Astrocyte of the hippocampus (primary cell): Measurements from ENCODE around the gene CALCOCO2.
"Not testable (repeated sequence)": the region's sequence is repeated elsewhere in the genome, so short reads cannot be mapped to it uniquely, and the experiment has no call there.

ENCODE experiments used
- DNase-seq: peaks from one replicate; pipeline ENCODE4 v3.0.0; 2011; ENCODE audit warnings: low read depth, low spot score

Gene CALCOCO2, protein sequence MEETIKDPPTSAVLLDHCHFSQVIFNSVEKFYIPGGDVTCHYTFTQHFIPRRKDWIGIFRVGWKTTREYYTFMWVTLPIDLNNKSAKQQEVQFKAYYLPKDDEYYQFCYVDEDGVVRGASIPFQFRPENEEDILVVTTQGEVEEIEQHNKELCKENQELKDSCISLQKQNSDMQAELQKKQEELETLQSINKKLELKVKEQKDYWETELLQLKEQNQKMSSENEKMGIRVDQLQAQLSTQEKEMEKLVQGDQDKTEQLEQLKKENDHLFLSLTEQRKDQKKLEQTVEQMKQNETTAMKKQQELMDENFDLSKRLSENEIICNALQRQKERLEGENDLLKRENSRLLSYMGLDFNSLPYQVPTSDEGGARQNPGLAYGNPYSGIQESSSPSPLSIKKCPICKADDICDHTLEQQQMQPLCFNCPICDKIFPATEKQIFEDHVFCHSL

GRCh38 chr17:48830840-48831548 is at the start of gene CALCOCO2:
Gene CALCOCO2 (plus strand): TSS chr17:48831035. CDS start chr17:48841708, 10,673 bp downstream.
- DNase-seq, result peak; percentile 97

DNA sequence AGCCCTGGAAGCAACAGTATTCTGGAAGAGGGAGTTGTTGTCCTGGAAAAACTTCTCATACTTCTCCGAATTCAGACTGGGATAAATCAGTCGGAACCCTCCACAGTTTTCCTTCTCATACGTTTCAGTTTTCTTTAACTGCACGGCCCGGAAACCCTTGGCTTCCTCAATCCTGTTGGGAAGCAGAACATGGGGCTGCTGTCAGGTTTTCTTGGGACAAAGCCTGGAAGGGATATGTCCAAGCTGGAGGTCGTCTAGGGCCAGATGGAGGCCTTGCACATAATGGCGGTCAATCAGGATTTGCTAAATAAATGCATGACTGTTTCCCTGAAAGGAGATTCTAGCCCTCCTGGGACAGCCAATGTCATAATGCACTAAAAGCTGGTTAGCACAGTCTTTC is 43.0 kb upstream of the CALCOCO2 start:
- no peak for DNase-seq

- DNase-seq, result no peak
Observed at GRCh38 chr17:48790607-48791127, 40.2 kb upstream of the CALCOCO2 start.

GRCh38 chr17:48791128-48792032 is 39.5 kb upstream of the CALCOCO2 start:
- DNase-seq, result peak; percentile 83

- no peak for DNase-seq
Observed at GRCh38 chr17:48792033-48792798, 38.6 kb upstream of the CALCOCO2 start.

GRCh38 chr17:48795444-48796162 is 35.2 kb upstream of the CALCOCO2 start:
- DNase-seq, result peak; percentile 40

GRCh38 chr17:48796163-48796522 is 34.7 kb upstream of the CALCOCO2 start:
- not testable (repeated sequence) for DNase-seq

- DNase-seq, result no peak
Observed at GRCh38 chr17:48799069-48799723, 31.6 kb upstream of the CALCOCO2 start.

GRCh38 chr17:48800626-48801217 is 30.1 kb upstream of the CALCOCO2 start:
- no peak for DNase-seq

DNA sequence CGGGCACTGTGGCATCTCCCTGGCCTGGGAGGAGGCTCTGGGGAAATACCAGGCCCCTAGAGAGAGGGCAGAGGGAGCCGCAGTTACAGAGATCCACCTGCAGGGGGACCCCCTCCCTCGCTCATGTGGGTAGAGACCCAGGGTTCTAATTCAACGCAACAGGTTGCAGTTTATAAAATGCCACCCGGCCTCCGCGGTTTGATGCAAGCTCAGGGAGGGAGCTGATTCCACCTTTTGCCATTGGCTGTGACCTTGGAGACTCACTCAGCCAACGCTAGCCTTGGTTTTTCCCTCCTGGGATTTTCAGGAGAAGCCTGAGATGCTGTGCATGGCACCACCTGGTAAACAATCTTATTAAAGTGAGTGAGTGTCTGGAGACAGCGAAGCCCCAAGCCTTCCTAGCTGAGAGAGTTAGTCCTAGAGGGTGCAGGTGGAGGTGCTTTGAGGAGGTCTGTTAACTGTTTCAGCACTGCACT is 25.9 kb upstream of the CALCOCO2 start:
- peak; percentile 78 for DNase-seq

DNA sequence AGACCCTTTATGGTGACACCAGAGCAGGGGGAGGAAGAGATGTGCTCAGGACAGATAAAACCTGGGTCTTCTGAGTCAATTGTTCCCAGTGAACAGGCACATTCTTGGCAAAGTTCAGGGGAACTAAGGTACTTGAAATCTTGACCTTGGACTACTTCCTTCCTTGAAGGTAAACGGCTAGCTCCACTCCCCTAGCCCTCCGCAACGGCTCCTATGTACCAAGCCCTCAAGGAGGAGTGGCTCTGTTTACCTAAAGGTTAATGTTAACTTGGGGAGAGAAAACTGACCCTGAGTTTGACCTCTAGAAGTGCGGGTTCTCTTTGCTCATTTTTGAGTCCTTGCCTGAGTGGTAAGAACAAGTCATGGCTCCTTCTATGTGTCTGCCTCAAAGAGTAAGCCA is 21.7 kb upstream of the CALCOCO2 start:
- no peak for DNase-seq

DNA sequence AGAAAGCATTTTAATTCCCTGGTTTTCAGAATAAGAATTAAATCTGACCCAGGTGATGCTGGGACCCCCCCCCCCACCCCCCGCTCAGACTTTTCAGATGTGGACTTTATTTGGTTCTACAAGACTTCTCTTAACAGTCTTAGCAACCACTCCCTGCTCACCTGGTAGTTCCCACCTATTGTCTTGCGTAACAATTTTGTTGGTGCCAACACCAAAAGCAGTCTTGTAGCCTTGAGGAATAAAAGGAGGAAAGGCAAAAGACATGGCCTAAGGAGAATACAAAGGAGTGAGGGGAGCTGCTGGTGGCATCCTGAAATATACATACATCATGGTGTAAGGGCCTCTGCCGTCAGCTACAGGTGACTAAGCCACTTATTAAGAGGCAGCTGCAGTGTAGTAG is 18.8 kb upstream of the CALCOCO2 start:
- no peak for DNase-seq

DNA sequence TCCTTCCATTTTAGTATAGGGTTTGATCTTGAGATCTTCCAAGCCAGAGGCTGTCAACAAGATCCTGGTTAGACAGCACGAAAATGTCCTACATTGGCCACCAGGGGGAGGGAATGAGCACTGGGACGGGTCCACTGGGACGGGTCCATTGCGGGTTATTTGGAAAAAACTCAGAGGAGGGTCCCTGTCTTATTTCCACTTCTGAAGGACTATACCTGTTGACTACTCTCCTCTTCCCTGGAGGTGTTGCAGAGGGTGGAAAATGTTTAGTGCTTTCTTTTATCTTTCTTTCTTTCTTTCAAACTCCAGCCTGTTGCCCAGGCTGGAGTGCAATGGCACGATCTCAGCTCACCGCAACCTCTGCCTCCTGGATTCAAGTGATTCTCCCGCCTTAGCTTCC is 16.3 kb upstream of the CALCOCO2 start:
- peak; percentile 58 for DNase-seq

DNA sequence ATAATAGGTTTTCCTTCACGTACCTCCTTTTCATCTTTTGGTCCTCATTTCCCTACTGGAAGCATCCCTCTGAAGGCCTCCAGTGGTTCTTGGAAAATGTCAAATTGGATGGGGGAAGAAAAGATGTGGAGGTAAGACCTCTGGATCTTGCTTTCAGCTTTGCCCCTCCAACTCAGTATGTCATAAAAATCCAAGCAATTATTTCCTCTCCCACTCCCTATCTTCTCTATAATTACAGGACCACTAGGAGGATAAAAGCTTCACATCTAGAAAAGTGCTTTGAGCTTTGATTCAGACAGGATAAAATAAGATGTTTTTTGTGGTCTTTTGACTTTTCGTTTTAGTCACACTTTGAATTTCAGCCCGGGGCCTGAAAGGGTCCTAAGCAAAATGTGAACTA is 15.5 kb upstream of the CALCOCO2 start:
- no peak for DNase-seq

DNA sequence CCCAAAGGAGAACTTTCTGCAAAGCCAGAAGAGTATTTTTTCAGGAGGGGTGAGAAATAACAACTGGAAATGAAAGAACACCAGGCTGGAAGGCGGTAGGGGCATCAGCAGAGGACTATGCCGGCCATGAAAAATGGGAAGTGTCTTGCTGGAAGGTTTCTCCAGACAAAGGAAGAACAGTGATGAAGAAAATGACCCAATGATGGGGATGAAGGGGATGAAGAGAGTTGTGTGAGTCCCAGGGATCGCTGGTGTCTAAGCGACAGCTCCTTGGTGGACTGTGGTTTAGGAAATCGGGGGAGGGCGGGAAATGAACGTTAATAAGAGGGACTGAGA is 14.4 kb upstream of the CALCOCO2 start:
- DNase-seq, result no peak

DNA sequence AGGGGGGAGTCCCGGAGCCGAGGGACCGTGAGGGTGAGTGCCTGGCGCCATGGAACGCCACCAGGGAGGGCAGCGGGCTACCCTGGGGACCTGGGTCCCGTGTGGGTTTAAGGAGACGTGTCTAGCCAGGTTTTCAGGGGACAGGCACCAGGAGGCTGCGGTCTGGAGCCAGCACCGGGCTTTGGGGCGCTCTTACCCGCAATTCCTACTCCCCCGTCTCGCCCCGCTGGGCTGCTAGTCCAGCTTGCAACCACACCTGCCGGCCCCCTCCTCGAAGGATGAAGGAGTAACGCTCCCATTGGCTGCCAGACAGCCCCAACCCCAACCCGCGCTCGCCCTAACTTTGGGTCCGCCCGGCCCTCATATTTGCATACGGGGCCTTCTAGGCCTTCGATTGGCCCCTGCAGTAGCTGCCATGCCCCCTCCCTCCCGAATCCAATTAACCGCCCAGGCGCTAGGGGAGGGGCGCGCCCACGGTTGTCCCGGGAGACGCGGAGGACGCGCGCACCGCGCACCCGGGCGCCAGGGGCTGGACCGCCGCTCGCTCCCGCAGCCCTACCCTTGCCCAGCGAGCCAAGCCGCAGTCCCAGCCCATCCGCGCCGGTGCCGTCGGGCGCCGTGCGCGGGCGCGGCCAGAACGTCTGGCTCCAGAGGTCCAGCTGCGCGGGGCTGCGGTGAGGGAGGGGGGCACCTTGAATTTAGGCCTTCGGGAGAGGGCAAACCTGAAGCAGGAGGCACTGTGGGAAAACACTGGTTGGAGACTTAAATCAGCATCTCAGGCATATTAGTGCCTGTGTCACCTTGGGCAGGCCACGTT is 13.9 kb upstream of the CALCOCO2 start, which contains the start of gene TTLL6:
TSS of gene TTLL6 (minus strand) at position 456 of the 817 bp plus-strand sequence. CDS start at position 299, 157 bp downstream.
- DNase-seq, result peak; percentile 88

GRCh38 chr17:48818361-48818841 is 12.4 kb upstream of the CALCOCO2 start:
- DNase-seq, result no peak

DNA sequence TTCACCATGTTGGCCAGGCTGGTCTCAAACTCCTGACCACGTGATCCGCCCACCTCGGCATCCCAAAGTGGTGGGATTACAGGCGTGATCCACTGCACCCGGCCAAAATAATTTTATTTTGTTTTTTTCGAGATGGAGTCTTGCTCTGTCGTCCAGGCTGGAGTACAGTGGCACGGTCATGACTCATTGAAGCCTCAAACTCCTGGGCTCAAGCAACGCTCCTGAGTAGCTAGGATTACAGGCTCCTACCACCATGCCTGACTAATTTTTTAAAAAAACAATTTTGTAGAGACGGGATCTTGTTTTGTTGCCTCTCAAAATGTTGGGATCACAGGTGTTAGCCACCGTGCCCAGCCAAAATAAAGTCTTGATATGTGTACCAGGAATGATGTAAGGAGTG is 11.4 kb upstream of the CALCOCO2 start:
- DNase-seq, result no peak
